HEK293 (cell line): ENCODE measurements around the gene TECPR2.

ENCODE experiments used
- CTCF ChIA-PET: fragments of 350-600 bp; formaldehyde crosslinking; extraction: SDS; loops from one replicate; lab custom pipeline; 2021; ENCODE audit warnings: antibody characterized with exemption; lab: Yijun Ruan, JAX
- POLR2A ChIA-PET: fragments of 300-600 bp; formaldehyde crosslinking; extraction: SDS; loops from one replicate; lab custom pipeline; 2020; ENCODE audit warnings: antibody characterized with exemption, inconsistent platforms; lab: Yijun Ruan, JAX
- H3K27ac ChIP-seq: fragments of 200-500 bp; sonication (Bioruptor generic); 2 replicates; pipeline ENCODE4 v1.5.1; 2014; ENCODE audit warnings: low read depth, low read length, control low read depth, inconsistent platforms; ENCODE audit errors: extremely low read depth
- H3K36me3 ChIP-seq, 2 experiments: fragments of 200-500 bp in 1 of 2; sonication (Bioruptor generic) in 1 of 2; 1 replicate in 1 of 2; 2 replicates in 1 of 2; pipeline ENCODE4 v1.5.1; 2014 to 2017; ENCODE audit warnings: inconsistent platforms in 2 of 2, low read length in 2 of 2; ENCODE audit not compliant: control insufficient read depth in 2 of 2, insufficient read depth in 1 of 2
- H3K4me1 ChIP-seq: fragments of 200-500 bp; sonication (Bioruptor generic); 2 replicates; pipeline ENCODE4 v1.5.1; 2014; ENCODE audit warnings: mild to moderate bottlenecking, low read length, inconsistent platforms; ENCODE audit not compliant: control insufficient read depth, insufficient read depth
- H3K4me3 ChIP-seq: 2 replicates; pipeline ENCODE4 v1.5.1; 2011; ENCODE audit warnings: low read depth, mild to moderate bottlenecking, control low read depth, low read length, moderate library complexity
- H3K9me3 ChIP-seq: fragments of 200-500 bp; sonication (Bioruptor generic); 2 replicates; pipeline ENCODE4 v1.5.1; 2014; ENCODE audit warnings: low read depth, low read length, inconsistent platforms; ENCODE audit not compliant: control insufficient read depth, insufficient read depth
- ATF2 ChIP-seq: fragments of 450-650 bp; formaldehyde crosslinking; IDR thresholded peaks from 2 replicates; pipeline ENCODE4 v1.5.1; 2016; ENCODE audit warnings: missing biosample characterization, missing genetic modification characterization, low read depth
- GLIS1 ChIP-seq: fragments of 450-650 bp; formaldehyde crosslinking; IDR thresholded peaks from 2 replicates; pipeline ENCODE4 v1.5.1; 2016; ENCODE audit warnings: missing biosample characterization, missing genetic modification characterization
- INSM2 ChIP-seq: fragments of 450-650 bp; formaldehyde crosslinking; IDR thresholded peaks from 2 replicates; pipeline ENCODE4 v1.5.1; 2016; ENCODE audit warnings: missing biosample characterization, missing genetic modification characterization
- KLF16 ChIP-seq: fragments of 450-650 bp; formaldehyde crosslinking; IDR thresholded peaks from 2 replicates; pipeline ENCODE4 v1.5.1; 2017; ENCODE audit warnings: missing biosample characterization, missing genetic modification characterization
- KLF17 ChIP-seq: fragments of 450-650 bp; formaldehyde crosslinking; IDR thresholded peaks from 2 replicates; pipeline ENCODE4 v1.5.1; 2016; ENCODE audit warnings: missing biosample characterization, missing genetic modification characterization
- SCRT1 ChIP-seq: fragments of 450-650 bp; formaldehyde crosslinking; IDR thresholded peaks from 2 replicates; pipeline ENCODE4 v1.5.1; 2016; ENCODE audit warnings: missing biosample characterization, missing genetic modification characterization, borderline replicate concordance
- ZNF10 ChIP-seq: fragments of 450-650 bp; formaldehyde crosslinking; IDR thresholded peaks from 2 replicates; pipeline ENCODE4 v1.5.1; 2017; ENCODE audit warnings: missing biosample characterization, missing genetic modification characterization
- ZNF214 ChIP-seq: fragments of 450-650 bp; formaldehyde crosslinking; IDR thresholded peaks from 2 replicates; pipeline ENCODE4 v1.5.1; 2017; ENCODE audit warnings: missing biosample characterization, mild to moderate bottlenecking, missing genetic modification characterization, borderline replicate concordance
- ZNF324 ChIP-seq: fragments of 450-650 bp; formaldehyde crosslinking; IDR thresholded peaks from 2 replicates; pipeline ENCODE4 v1.5.1; 2016; ENCODE audit warnings: missing biosample characterization, missing genetic modification characterization
- ZNF335 ChIP-seq: fragments of 450-650 bp; formaldehyde crosslinking; conservative IDR thresholded peaks from 2 replicates; pipeline ENCODE4 v1.5.1; 2016; ENCODE audit warnings: missing biosample characterization, missing genetic modification characterization
- ZNF394 ChIP-seq: fragments of 450-650 bp; formaldehyde crosslinking; IDR thresholded peaks from 2 replicates; pipeline ENCODE4 v1.5.1; 2016; ENCODE audit warnings: missing biosample characterization, missing genetic modification characterization, mild to moderate bottlenecking, moderate library complexity, borderline replicate concordance
- ZNF521 ChIP-seq: fragments of 450-650 bp; formaldehyde crosslinking; IDR thresholded peaks from 2 replicates; pipeline ENCODE4 v1.5.1; 2017; ENCODE audit warnings: missing biosample characterization, mild to moderate bottlenecking, missing genetic modification characterization
- ZNF701 ChIP-seq: fragments of 450-650 bp; formaldehyde crosslinking; IDR thresholded peaks from 2 replicates; pipeline ENCODE4 v1.5.1; 2016; ENCODE audit warnings: missing biosample characterization, missing genetic modification characterization
- ZNF768 ChIP-seq: fragments of 450-650 bp; formaldehyde crosslinking; IDR thresholded peaks from 2 replicates; pipeline ENCODE4 v1.5.1; 2018; ENCODE audit warnings: missing biosample characterization, mild to moderate bottlenecking, missing genetic modification characterization
- ZNF792 ChIP-seq: fragments of 450-650 bp; formaldehyde crosslinking; IDR thresholded peaks from 2 replicates; pipeline ENCODE4 v1.5.1; 2016; ENCODE audit warnings: missing biosample characterization, missing genetic modification characterization
- ZNF830 ChIP-seq: fragments of 450-650 bp; IDR thresholded peaks from 2 replicates; pipeline ENCODE4 v1.5.0; 2018; ENCODE audit warnings: missing biosample characterization, missing genetic modification characterization, low read depth, mild to moderate bottlenecking, moderate library complexity
- ZXDB ChIP-seq: fragments of 450-650 bp; formaldehyde crosslinking; IDR thresholded peaks from 2 replicates; pipeline ENCODE4 v1.5.1; 2016; ENCODE audit warnings: missing biosample characterization, missing genetic modification characterization

The TECPR2 gene

GRCh38 chr14:102511538-102511937 lies 148.8 kb downstream of the TECPR2 start:
- Histone ChIP-seq H3K4me3 (no peak overlapping the region), H3K36me3 (peaks cover 0 to 16% of the 10 kb centered on the region in 2 experiments; a peak in 1 of 3 replicates), H3K9me3 (no peaks in the 10 kb centered on the region), H3K4me1 (peaks cover 3% of the 10 kb centered on the region; the same call in 1 of the 2 replicates), H3K27ac (no peak overlapping the region)
- CTCF ChIA-PET = interaction anchor here (1.3 to 1.6 kb wide), 2 partner anchors 13 to 550 kb away, joined by 3 to 5 read pairs; no protein-coding TSS in a partner anchor
- POLR2A ChIA-PET = interaction anchor here (0.7 kb wide), 1 partner anchor 169 kb away, joined by 3 read pairs; no protein-coding TSS in a partner anchor
- TF ChIP-seq ZNF394 (tag by site-specific recombination) = no peak
- TF ChIP-seq ZNF792 (tag by site-specific recombination) = no peak
- TF ChIP-seq ZNF324 (tag by site-specific recombination) = no peak
- TF ChIP-seq KLF16 (tag by site-specific recombination) = no peak
- no peak for TF ChIP-seq ZNF335 (tag by site-specific recombination)
- no peak for TF ChIP-seq ZXDB (tag by site-specific recombination)
- TF ChIP-seq ZNF521 = no peak
- no peak for TF ChIP-seq ZNF768 (tag by site-specific recombination)

- CTCF ChIA-PET = interaction anchor here (3.9 kb wide), 1 partner anchor 75 kb away, joined by 30 read pairs; no protein-coding TSS in a partner anchor
- POLR2A ChIA-PET = no interaction called here
- peaks cover 0 to 3% of the 10 kb centered on the region in 2 experiments; a peak in 1 of 3 replicates for H3K36me3 ChIP-seq
- no peak overlapping the region for H3K4me3 ChIP-seq
- H3K27ac ChIP-seq = no peak overlapping the region
- TF ChIP-seq ATF2 (tag by site-specific recombination) (no peak), KLF17 (tag by site-specific recombination) (no peak), INSM2 (tag by site-specific recombination) (no peak), ZNF701 (tag by site-specific recombination) (no peak), SCRT1 (tag by site-specific recombination) (no peak), GLIS1 (no peak), ZNF830 (no peak)
- TF ChIP-seq, all 188 proteins: peak for 0
- no peaks in the 10 kb centered on the region for H3K9me3 ChIP-seq
- H3K4me1 ChIP-seq = peaks cover 3% of the 10 kb centered on the region; the same call in 1 of the 2 replicates
Measured at GRCh38 chr14:102512793-102513300, 150.1 kb downstream of the TECPR2 start.

- CTCF ChIA-PET = interaction anchor here (3.9 kb wide), 1 partner anchor 76 kb away, joined by 30 read pairs; no protein-coding TSS in a partner anchor
- Histone ChIP-seq H3K4me1 (peaks cover 3% of the 10 kb centered on the region; the same call in 1 of the 2 replicates), H3K9me3 (no peaks in the 10 kb centered on the region), H3K36me3 (no peaks in the 10 kb centered on the region), H3K4me3 (no peak overlapping the region), H3K27ac (no peak overlapping the region)
- TF ChIP-seq ZNF214 (tag by site-specific recombination) = no peak
- TF ChIP-seq ZNF792 (tag by site-specific recombination) = no peak
- peak; percentile 83 for TF ChIP-seq ZNF10 (tag by site-specific recombination)
- POLR2A ChIA-PET = no interaction called here
Measured at GRCh38 chr14:102513899-102514772, 151.4 kb downstream of the TECPR2 start.
